AG20443 (cell line): ENCODE measurements around the gene ZNF506.
"Not testable (repeated sequence)": the region's sequence is repeated elsewhere in the genome, so short reads cannot be mapped to it uniquely, and the experiment has no call there.

ENCODE experiments used
- DNase-seq: peaks from one replicate; pipeline ENCODE4 v3.0.0; 2012; ENCODE audit warnings: low spot score, mixed read lengths

Gene ZNF506

GRCh38 chr19:19821366-19821951, at the start of gene ZNF506:
Gene ZNF506 (minus strand): TSS chr19:19821750. CDS start chr19:19821603, 147 bp downstream.
- DNase-seq: peak; percentile 96

GRCh38 chr19:19870086-19870485, 48.5 kb upstream of the ZNF506 start:
- not testable (repeated sequence) for DNase-seq

DNA sequence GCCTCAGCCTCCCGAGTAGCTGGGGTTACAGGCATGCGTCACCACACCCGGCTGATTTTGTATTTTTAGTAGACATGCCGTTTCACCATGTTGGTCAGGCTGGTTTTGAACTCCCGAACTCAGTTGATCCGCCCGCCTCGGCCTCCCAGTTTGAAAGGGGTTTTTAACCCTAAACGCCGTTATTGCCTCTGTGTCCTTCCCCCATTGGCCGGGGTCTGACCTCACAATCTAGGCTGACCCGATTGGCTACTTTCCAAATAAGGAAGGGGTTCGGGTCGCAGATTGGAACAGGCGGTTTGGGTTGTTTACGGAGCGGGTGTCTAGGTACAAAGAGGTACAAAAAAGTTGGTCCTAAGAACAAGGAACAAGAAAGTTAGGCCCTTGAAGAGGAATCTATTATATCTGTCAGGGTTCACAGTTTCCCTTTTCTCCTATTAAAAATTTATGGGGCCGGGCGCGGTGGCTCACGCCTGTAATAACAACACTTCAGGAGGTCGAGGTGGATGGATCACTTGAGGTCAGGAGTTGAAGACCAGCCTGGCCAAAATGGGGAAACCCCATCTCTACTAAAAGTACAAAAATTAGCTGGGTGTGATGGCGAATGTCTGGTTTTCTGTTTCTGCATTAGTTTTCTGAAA, 45.2 kb upstream of the ZNF506 start:
- DNase-seq: peak; percentile 12

DNA sequence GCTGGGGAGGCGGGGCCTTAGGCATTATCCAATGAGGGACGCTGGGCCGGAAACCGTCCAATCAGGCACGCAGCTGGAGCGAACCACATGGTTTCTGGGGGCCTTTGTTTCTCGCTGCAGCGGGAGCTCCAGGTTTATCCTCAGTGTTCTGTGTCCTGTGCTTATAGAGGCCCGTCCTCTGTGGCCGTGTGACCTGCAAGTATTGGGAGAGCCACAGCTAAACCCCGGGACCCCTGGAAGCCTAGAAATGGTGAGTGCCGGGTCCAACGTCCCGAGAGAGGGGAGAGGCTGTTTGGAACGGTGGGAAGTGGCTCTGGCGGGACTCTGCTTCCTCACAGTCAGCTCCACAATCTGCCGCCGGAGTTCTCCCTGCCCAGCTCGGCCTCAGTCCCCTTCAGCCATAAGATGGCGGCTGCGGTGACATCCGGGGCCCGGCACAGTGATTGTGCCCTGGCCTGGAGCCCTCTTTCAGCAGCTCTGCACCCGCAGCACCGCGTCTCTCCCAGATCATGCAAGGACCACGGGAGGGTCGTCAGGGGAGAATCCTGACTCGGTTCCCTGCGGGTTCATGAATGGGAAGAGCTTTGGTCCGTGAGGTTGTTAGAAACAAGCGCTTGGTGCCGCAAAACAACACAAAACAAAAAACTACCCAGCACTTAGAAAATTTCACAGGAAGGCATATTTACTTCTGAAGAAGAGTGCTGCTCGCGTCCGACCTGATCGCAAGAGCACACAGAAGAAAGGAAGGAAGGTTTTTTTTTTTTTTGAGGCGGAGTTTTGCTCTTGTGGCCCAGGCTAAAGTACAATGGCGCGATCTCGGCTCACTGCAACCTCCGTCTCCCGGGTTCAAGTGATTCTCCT, 44.4 kb upstream of the ZNF506 start, which contains the start of gene ZNF253:
TSS of gene ZNF253 (plus strand) at position 133 of the 861 bp plus-strand sequence. CDS start at position 248, 115 bp downstream.
- peak; percentile 96 for DNase-seq

- peak; percentile 3 for DNase-seq
Measured at GRCh38 chr19:19860756-19861390, 39.3 kb upstream of the ZNF506 start.

DNA sequence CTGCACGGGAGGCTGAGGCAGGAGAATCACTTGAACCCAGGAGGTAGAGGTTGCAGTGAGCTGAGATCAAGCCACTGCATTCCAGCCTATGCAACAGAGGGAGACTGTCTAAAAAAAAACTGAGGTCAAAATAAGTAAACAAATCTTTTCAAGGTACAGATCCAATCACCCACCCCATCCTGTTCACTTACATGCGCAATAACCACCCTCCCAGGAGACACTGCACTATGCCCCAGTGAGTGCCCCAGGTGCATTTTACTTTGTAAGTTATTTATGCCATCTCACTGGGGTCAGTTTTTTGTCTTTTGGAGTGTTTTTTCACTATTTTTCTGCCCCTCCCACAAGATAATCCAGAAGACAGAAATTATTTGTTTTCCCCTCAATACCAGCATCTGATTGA, 37.2 kb upstream of the ZNF506 start:
- DNase-seq: no peak

- not testable (repeated sequence) for DNase-seq
Measured at GRCh38 chr19:19851740-19852139, 30.2 kb upstream of the ZNF506 start.

GRCh38 chr19:19849056-19849455, 27.5 kb upstream of the ZNF506 start:
- no peak for DNase-seq

DNA sequence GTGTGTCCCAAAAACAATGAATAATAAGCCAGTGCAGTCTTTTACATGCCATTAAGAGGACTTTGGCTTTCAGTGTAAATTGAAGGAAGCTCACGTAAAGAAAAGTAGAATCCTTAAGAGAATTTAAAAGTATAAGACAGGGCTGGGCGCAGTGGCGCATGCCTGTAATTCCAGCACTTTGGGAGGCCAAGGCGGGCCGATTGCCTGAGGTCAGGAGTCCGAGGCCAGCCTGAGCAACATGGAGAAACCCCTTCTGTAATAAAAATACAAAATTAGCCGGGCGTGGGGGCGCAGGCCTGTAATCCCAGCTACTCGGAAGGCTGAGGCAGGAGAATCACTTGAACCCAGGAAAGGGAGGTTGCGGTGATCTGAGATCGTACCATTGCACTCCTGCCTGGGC, 26.2 kb upstream of the ZNF506 start:
- DNase-seq: no peak

DNA sequence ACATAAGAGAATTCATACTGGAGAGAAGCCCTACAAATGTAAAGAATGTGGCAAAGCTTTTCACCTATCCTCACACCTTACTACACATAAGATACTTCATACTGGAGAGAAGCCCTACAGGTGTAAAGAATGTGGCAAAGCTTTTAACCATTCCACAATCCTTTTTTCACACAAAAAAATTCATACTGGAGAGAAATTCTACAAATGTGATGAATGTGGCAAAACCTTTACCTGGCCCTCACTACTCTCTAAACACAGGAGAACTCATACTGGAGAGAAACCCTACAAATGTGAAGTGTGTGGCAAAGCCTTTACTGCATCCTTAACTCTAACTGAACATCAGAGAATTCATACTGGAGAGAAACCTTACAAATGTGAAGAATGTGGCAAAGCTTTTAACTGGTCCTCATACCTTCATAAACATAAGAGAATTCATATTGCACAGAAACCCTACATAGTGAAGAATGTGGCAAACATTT, 14.0 kb upstream of the ZNF506 start:
- no peak for DNase-seq

- no peak for DNase-seq
Measured at GRCh38 chr19:19826875-19827274, 5.3 kb upstream of the ZNF506 start.

DNA sequence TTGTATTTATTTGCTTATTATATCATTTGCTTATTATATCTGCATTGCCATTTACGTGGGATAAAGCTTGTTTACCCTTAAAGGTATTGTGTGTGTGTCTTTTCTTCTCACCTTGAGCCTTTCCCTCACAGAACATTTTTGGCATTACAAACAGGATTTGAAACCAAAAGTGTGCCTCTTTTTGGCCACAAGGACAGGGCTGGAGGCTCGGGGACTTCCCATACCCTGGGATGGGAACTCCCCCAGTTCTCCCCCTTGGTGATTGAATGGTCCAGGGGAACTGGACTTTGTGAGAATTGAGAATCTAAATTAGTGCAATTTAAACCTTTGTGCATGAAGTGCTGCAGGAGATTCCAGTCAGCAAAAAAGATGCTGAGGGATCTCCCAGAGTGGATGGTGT, 2.4 kb upstream of the ZNF506 start:
- DNase-seq: no peak

- DNase-seq: not testable (repeated sequence)
Measured at GRCh38 chr19:19821976-19822375, 426 bp upstream of the ZNF506 start.

- no peak for DNase-seq
Measured at GRCh38 chr19:19820774-19821320, 703 bp downstream of the ZNF506 start.

- DNase-seq: no peak
Measured at GRCh38 chr19:19817357-19817756, 4.2 kb downstream of the ZNF506 start.

DNA sequence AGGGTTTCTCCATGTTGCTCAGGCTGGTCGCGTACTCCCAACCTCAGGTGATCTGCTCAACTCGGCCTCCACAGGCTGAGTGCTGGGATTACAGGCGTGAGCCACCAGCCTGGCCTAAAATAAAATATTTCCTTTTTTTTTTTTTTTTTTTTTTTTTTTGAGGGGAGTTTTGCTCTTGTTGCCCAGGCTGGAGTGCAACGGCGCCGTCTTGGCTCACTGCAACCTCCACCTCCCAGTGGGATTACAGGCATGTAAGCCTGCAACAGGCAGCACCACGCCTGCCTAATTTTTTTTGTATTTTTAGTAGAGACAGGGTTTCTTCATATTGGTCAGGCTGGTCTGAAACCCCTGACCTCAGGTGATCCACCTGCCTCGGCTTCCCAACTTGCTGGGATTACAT, 4.9 kb downstream of the ZNF506 start:
- DNase-seq: no peak

GRCh38 chr19:19811999-19812398, 9.6 kb downstream of the ZNF506 start:
- not testable (repeated sequence) for DNase-seq

DNA sequence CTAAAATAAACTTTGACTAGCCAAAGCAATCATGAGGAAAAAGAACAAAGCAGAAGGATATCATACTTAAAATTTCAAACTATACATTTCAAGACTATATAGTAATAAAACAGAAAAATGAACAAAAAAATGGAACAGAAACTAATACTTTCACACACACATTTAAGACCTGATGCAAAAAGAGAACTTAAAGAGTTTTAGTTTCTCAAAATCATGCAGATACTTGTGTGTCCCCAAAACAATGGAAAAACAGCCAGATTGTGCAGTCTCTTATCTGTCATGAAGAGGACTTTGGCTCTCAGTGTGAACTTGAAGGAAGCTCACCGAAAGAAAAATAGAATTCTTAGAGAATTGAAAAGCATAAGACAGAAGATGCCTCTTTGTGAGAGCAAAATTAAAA, 16.1 kb downstream of the ZNF506 start:
- DNase-seq: no peak

DNA sequence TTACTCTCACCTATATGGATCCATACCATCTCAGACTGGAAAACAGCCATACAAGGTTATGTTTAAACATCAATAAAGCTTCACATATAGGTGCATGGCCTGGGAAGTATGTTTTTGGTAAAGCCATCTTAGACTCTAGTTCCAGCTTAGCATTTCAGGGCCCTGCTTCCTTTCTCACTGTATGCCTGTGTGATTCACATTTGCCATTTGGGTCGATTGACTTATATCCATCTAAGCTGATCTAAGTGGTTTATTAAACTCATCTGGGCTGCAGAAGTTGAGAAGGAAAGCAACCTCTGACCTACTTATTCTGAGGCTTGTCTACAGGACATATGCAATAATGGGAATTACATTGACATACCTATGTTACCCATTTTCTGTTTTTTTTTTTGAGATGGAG, 33.5 kb downstream of the ZNF506 start:
- no peak for DNase-seq

DNA sequence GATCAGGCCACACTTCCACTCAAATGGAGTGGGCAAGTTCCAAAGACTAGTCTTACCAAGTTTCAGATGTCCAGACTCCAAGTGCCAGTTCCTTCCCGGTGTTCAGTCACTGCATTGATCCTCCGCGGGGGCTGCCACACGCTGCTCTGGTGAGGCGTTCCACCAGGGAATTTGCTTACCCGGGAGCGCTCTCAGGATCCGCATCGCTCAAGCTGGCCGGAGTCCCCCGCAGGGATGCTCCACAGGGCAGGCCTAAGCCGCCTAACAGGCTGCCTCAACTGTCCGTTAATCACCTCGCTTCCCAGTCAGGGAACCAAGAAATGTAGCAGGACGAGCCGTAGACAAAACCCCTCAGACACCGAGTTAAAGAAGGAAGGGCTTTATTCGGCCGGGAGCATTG, 36.1 kb downstream of the ZNF506 start:
- DNase-seq: not testable (repeated sequence)

- DNase-seq: no peak
Measured at GRCh38 chr19:19782783-19783182, 38.8 kb downstream of the ZNF506 start.

DNA sequence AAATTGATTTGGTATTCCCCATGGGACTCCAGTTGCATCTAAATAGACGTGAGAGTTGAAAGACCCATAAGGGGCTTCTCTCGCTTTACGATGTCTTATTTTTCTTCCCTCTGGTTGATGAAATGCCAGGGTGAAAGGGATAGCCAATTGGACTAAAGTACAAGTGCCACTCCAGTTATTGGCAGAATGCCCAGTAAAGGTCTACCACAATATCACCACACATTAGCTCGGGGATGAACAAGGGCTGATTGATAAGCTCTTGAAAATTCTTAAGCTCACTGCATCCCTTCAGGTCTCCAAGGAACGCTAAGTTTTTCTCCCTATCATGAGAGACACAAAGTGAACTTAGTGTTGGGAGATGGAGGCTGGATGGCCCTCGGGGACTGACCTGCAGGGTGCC, 39.8 kb downstream of the ZNF506 start:
- DNase-seq: not testable (repeated sequence)
